ENCODE results near the gene RBBP8NL.

- no peak for TF ChIP-seq CTCF (IDR thresholded peaks at IDR 0.05; ENCODE audit: insufficient read depth, low read length, poor library complexity, severe bottlenecking)
- TF ChIP-seq EZH2phosphoT487 (conservative IDR thresholded peaks at IDR 0.05; ENCODE audit: low read length), result no peak
Measured at GRCh38 chr20:62457831-62458230, 30.5 kb upstream of the RBBP8NL start.
